Stimulated activated naive CD4-positive, alpha-beta T cell (primary cell): ENCODE measurements around the gene PCGF1.
"Not testable (repeated sequence)": the region's sequence is repeated elsewhere in the genome, so short reads cannot be mapped to it uniquely, and the experiment has no call there.

Experiments used
- DNase-seq, 6 experiments: peaks; one replicate each; lab custom pipeline; 2025; lab: John Stamatoyannopoulos, UW

The PCGF1 gene

GRCh38 chr2:74472086-74472944 lies 35.2 kb downstream of the PCGF1 start, which contains the start of gene MRPL53:
Gene MRPL53 (minus strand): TSS chr2:74472680. CDS start chr2:74472660, 20 bp downstream.
- peak; percentile 88 to 96 (median 94) for DNase-seq

DNA sequence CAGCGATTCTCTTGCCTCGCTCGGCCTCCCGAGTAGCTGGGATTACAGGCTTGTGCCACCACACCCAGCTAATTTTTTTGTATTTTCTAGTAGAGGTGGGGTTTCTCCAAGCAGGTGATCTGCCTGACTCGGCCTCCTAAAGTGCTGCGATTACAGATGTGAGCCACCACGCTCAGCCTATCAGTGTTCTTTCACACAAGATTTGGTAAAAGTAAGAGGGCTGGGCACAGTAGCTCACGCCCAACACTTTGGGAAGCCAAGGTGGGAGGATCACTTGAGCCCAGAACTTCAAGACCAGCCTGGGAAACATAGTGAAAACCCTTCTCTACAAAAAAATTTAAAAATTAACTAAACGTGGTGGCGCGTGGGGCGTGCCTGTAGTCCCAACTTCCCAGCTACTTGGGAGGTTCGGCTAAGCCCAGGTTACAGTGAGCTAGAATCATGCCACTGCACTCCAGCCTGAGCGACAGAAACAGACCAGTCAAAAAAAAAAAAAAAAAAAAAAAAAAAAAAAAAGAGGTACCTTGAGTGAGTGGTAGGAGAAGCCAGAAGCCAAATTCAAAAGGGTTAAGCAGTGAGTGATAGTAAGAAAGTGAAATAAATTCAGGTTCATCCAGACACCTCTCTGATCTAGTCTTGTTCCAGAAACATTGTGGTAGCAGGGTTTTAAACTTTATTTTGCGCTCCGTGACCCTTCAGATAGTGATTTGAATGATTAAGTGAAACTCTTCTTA lies 36.0 kb downstream of the PCGF1 start:
- DNase-seq = peak in 1 of 6 experiments; percentile 42

DNA sequence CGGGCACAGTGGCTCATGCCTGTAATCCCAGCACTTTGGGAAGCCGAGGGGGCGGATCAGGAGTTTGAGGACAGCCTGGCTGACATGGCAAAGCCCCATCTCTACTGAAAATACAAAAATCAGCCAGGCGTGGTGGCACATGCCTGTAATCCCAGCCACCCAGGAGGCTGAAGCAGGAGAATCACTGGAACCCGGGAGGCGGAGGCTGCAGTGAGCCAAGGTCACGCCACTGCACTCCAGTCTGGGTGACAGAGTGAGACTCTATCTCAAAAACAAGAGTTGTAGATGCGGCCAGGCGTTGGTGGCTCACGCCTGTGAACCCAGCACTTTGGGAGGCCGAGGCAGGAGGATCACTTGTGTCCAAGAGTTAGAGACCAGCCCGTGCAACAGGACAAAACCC lies 36.8 kb downstream of the PCGF1 start:
- DNase-seq = not testable (repeated sequence)

- DNase-seq = no peak
Observed at GRCh38 chr2:74464406-74464805, 43.1 kb downstream of the PCGF1 start.

- DNase-seq = no peak
Observed at GRCh38 chr2:74462786-74463105, 44.7 kb downstream of the PCGF1 start.

DNA sequence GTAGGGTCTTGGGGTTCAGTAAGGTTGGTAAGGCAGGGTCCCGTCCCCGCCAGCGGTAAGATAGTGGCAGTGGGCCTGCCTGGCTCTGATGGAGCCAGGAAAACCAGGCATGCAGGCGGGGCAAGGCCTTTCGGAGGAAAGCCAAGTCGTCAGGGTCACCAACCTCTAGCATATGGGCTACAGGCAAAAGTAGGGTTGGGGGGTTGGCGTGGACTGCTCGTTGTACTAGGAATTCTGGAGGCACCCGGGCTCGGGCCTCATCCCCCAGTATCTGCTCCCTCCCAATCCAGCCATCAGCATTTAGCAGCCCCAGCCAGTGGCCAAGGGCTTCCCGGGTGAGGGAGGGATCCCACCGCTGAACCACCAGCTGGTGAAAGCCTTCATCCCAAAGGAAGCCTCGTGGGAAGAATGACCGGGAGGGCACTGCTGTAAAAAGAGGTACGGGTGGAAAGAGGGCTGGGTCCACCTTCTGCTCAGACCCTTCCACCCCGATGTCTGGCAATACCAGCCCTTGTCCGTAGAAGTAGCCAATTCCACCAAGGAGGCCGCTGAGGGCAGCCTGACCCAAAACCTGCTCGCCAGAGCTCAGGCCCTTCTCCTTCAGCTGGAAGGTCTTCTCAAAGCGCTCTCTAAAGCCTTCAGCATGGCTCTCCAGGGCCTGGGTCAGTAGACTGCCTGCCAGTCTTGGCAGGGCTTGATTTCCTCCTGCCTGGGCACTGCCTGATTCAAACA lies 45.3 kb downstream of the PCGF1 start:
- no peak for DNase-seq

DNA sequence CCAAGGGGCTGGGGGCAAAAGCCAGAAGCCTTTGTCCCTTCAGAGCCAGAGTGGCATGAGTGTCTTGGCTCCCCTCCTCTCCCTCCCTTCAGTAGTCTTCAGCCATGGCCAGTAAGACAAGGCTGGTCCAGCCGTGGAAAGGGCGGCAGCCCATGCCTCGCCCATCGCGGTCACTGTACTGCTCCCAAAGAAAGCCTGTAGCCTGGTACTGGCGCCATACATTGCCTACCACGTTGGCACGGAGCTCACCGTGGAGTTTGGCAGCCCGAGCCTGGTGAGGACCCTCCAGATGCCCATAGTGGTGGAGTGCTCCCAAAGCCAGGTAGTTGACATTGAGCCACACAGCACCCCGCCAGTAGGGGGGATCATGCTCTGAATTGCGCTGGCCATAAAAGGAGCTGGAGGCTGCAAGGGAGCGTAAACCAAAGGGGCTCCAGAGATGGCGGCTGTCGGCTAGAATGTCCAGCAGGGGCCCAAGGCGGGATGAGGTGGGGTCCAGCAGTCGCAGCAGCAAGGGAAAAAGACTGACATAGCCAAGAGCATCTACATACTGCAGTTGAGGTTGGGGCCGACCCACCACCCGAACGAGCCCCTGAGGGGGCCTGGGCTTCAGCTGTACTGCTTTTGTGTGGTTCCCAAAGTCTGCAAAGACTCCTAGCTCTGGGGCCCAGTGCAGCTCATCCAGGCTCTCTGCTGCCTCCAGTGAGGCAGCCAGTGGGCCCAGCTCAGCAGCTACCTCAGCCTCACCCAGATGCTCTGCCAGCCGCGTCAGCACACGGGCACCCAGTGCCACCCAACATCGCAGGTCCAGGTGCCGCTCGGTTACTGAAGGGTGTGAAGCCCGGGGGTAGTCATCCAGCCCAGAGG lies 46.1 kb downstream of the PCGF1 start:
- DNase-seq = no peak

DNA sequence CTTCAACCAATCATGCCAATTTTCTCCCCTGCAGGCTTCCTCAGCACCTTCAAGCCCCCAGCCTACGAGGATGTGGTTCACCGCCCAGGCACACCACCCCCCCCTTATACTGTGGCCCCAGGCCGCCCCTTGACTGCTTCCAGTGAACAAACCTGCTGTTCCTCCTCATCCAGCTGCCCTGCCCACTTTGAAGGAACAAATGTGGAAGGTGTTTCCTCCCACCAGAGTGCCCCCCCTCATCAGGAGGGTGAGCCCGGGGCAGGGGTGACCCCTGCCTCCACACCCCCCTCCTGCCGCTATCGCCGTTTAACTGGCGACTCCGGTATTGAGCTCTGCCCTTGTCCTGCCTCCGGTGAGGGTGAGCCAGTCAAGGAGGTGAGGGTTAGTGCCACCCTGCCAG lies 47.3 kb downstream of the PCGF1 start:
- not testable (repeated sequence) for DNase-seq

DNA sequence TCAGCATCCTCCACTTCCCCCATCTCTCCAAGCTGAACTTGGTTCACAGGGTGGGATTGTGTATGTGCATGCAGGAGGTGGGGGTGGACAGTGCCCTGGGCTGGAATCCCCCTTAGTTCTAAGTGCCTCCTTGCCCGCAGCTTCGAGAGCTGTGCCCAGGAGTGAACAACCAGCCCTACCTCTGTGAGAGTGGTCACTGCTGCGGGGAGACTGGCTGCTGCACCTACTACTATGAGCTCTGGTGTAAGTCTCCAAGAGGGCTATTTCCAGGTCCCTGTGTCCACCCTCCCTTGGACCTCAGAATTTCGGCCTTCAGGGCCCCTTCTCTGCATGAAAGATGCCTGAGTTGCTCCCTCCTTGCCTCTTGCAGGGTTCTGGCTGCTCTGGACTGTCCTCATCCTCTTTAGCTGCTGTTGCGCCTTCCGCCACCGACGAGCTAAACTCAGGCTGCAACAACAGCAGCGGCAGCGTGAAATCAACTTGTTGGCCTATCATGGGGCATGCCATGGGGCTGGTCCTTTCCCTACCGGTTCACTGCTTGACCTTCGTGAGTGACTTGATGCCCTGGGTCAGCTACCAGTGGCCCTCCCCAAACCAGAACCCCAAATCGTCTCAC lies 47.9 kb downstream of the PCGF1 start:
- DNase-seq = not testable (repeated sequence)

- DNase-seq = no peak
Observed at GRCh38 chr2:74458938-74459363, 48.5 kb downstream of the PCGF1 start.

DNA sequence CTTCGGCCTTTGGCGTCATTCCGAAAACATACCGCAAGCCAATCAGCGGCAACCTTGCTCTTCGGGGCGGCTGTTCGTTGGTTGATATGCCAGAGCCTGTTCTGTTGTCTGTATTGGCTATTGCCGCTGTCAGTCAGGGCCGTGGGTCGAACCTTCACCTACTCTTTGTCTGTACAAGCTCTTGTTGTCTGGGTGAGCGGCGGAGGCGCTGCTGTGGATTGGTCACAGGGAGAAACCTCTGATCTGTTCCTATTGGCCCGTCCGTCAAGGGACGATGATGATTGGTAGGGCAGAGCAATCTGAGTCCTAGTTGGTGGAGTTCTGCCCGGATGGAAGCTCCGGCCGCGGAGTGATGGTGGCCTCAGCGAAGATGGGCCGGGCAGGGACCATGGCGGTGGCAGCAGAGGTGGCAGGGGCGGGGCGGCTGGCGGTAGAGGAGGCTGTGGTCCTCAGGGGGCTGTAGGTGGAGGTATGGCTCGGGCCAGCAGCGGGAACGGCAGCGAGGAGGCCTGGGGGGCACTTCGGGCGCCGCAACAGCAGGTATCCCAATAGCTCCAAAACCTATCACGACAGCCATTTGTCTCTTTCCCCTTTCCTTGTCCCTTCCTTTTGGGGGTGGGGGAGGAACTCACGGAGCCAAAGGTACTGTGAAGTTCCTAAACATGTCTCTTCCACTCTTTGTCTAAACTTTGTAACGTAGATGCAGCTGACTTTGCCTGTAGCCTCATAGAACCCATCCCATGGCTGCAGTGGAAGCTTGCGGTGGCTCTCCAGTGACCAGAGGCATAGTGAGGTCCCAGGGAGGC lies 49.2 kb downstream of the PCGF1 start, which contains the start of gene WBP1:
Gene WBP1, plus strand, starts transcription at position 307 of the 806 bp plus-strand sequence. Its CDS starts 165 bp downstream, at position 472.
- DNase-seq = peak; percentile 95 to 100 (median 99)

- peak; percentile 71 to 95 (median 84) for DNase-seq
Observed at GRCh38 chr2:74457549-74458131, 49.9 kb downstream of the PCGF1 start.

- no peak for DNase-seq
Observed at GRCh38 chr2:74457129-74457548, 50.4 kb downstream of the PCGF1 start.
